ENCODE data around the gene TCL1B.

DNA sequence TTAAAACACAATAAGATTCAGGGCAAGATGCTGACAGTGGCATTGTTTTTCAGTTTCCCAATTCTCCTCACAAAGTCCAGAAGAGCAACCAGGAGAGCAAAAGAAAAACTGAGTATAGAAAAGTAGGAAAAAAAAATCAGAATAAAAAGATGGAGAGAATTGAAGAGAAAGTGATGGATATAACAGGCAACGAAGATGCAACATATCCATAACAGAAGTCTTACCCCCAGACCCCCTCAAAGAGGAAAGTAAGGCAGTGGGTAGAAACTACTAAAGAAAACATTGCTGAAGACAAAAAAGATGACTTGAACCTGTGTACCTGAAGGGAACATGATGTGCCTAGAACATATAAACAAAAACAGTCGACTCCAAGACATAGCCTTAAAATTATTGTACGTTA lies 17.1 kb downstream of the TCL1B start:
- TF ChIP-seq, protein P1, sequence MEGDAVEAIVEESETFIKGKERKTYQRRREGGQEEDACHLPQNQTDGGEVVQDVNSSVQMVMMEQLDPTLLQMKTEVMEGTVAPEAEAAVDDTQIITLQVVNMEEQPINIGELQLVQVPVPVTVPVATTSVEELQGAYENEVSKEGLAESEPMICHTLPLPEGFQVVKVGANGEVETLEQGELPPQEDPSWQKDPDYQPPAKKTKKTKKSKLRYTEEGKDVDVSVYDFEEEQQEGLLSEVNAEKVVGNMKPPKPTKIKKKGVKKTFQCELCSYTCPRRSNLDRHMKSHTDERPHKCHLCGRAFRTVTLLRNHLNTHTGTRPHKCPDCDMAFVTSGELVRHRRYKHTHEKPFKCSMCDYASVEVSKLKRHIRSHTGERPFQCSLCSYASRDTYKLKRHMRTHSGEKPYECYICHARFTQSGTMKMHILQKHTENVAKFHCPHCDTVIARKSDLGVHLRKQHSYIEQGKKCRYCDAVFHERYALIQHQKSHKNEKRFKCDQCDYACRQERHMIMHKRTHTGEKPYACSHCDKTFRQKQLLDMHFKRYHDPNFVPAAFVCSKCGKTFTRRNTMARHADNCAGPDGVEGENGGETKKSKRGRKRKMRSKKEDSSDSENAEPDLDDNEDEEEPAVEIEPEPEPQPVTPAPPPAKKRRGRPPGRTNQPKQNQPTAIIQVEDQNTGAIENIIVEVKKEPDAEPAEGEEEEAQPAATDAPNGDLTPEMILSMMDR (conservative IDR thresholded peaks at IDR 0.05; ENCODE audit: low read depth in 2 of 2), result no peak
- TF ChIP-seq, protein P2, sequence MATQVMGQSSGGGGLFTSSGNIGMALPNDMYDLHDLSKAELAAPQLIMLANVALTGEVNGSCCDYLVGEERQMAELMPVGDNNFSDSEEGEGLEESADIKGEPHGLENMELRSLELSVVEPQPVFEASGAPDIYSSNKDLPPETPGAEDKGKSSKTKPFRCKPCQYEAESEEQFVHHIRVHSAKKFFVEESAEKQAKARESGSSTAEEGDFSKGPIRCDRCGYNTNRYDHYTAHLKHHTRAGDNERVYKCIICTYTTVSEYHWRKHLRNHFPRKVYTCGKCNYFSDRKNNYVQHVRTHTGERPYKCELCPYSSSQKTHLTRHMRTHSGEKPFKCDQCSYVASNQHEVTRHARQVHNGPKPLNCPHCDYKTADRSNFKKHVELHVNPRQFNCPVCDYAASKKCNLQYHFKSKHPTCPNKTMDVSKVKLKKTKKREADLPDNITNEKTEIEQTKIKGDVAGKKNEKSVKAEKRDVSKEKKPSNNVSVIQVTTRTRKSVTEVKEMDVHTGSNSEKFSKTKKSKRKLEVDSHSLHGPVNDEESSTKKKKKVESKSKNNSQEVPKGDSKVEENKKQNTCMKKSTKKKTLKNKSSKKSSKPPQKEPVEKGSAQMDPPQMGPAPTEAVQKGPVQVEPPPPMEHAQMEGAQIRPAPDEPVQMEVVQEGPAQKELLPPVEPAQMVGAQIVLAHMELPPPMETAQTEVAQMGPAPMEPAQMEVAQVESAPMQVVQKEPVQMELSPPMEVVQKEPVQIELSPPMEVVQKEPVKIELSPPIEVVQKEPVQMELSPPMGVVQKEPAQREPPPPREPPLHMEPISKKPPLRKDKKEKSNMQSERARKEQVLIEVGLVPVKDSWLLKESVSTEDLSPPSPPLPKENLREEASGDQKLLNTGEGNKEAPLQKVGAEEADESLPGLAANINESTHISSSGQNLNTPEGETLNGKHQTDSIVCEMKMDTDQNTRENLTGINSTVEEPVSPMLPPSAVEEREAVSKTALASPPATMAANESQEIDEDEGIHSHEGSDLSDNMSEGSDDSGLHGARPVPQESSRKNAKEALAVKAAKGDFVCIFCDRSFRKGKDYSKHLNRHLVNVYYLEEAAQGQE (IDR thresholded peaks at IDR 0.05; ENCODE audit: unreplicated experiment), result no peak
- TF ChIP-seq POLR2AphosphoS5 (IDR thresholded peaks at IDR 0.05; ENCODE audit: low read depth) (no peak), ZNF331 (CRISPR knock-in tag; IDR thresholded peaks at IDR 0.05; ENCODE audit: low read depth) (no peak), JUNB (IDR thresholded peaks at IDR 0.05; ENCODE audit: unreplicated experiment) (no peak), EZH2 (IDR thresholded peaks at IDR 0.05; ENCODE audit: low read depth, unreplicated experiment) (no peak), EZH2phosphoT487 (IDR thresholded peaks at IDR 0.05; ENCODE audit: unreplicated experiment) (no peak), NANOG (IDR thresholded peaks at IDR 0.05; ENCODE audit: borderline replicate concordance) (no peak)
